ENCODE data around the gene TLR6.

The TLR6 gene

DNA sequence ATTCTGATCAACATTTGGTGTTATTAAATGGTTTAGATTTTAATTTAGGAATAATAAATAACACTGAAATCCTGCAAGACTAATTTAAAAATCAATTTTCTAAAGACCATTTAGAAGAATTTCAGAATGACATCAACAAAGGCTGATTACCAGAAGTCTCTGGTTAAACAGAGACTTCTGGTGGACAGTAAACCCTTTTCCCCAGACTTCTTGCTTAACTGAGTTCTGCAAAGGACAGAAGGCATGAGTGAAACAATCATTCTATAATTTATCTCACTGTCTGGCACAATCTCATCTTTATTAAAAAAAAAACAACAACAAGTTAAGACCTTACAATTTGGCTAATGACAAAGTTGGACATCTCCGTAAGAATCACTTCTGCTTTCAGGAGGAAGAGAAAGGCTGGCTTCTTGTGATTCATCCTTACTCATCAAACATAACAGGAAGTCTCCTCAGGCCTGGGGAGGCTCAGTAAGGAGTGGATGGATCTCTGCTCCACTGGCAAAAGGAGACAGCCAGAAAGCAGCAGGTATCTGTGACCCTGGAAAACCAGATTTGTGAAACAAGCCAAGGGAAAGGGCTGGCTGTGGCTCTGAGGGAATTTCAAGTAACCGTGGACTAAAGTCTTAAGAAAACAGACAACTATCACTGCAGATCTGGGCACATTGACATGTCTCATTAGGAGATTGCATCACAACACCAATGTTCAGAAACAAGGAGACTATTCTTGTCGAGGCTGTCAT lies 908 bp upstream of the TLR6 start:
- Mint-ChIP-seq H3K36me3 (ENCODE audit: low read depth) (no peaks in the 10 kb centered on the region), H3K27me3 (ENCODE audit: low read depth) (no peaks in the 10 kb centered on the region), H3K27ac (peak overlapping the region; percentile 90), H3K4me3 (peak overlapping the region; percentile 66), H3K9me3 (peaks cover 4% of the 10 kb centered on the region), H3K4me1 (ENCODE audit: low read depth) (peaks cover 45% of the 10 kb centered on the region)

DNA sequence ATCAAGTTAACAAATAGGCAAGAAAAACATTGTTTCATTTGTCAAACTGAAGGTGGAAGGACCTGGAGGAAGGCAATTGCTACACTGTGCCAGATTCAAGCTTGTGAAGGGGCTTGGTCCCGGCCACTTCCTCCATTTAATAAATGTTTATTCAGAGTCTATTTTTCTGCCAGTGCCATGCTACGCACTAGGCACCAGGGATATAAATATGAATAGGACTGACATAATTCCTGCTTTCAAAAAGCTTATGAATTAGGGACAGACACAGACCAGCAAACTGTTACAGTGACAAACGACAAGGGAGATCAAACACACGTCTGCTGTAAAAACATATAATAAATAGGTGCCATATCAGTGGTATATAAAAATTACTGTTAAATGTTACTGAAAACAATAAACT lies 571 bp downstream of the TLR6 start:
- peak overlapping the region; percentile 73 for H3K4me3 Mint-ChIP-seq
- peak overlapping the region; percentile 90 for H3K27ac Mint-ChIP-seq
- peaks cover 5% of the 10 kb centered on the region for H3K36me3 Mint-ChIP-seq (ENCODE audit: low read depth)
- H3K4me1 Mint-ChIP-seq (ENCODE audit: low read depth) = peaks cover 36% of the 10 kb centered on the region
- peaks cover 12% of the 10 kb centered on the region for H3K9me3 Mint-ChIP-seq
- no peaks in the 10 kb centered on the region for H3K27me3 Mint-ChIP-seq (ENCODE audit: low read depth)

DNA sequence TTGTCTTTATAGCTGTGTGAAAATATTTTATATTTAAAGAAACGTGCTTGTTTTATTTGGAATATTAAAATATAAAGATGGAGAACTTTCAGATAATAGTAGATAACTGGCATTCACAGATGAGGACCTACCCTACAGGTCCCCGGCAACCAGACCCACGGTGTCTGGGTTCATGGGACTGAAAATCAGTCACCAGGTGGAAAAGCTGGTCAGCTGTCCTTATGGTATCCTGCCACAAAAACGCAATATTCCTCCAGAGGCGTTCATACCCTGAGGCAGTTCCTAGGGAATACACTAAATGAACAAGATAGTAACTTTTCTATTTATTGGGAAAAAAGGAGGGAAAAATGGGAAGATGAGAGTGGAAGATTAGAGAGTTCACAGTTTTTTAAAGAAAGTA lies 1.2 kb downstream of the TLR6 start:
- H3K4me1 Mint-ChIP-seq (ENCODE audit: low read depth) = peaks cover 31% of the 10 kb centered on the region
- peak overlapping the region; percentile 73 for H3K4me3 Mint-ChIP-seq
- peak overlapping the region; percentile 90 for H3K27ac Mint-ChIP-seq
- peaks cover 15% of the 10 kb centered on the region for H3K9me3 Mint-ChIP-seq
- H3K27me3 Mint-ChIP-seq (ENCODE audit: low read depth) = no peaks in the 10 kb centered on the region
- H3K36me3 Mint-ChIP-seq (ENCODE audit: low read depth) = peaks cover 7% of the 10 kb centered on the region

DNA sequence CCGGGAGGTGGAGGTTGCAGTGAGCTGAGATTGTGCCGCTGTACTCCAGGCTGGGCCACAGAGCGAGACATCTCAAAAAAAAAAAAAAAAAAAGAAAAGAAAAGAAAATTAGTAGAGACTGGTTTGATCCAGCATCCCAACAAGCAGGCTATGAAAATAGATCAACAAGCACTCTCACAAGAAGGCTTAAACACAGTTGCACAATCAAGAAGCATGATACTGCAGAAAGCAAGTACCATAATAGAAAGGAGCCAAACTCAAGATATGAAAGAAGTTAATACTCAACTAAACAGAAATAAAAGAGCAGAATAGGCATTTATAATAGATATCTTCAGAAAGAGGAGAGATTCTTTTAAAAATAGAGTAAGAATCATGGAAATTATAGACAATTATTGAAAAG lies 10.6 kb downstream of the TLR6 start:
- no peak overlapping the region for H3K4me3 Mint-ChIP-seq
- H3K4me1 Mint-ChIP-seq (ENCODE audit: low read depth) = no peaks in the 10 kb centered on the region
- H3K27me3 Mint-ChIP-seq (ENCODE audit: low read depth) = no peaks in the 10 kb centered on the region
- peaks cover 37% of the 10 kb centered on the region for H3K9me3 Mint-ChIP-seq
- no peak overlapping the region for H3K27ac Mint-ChIP-seq
- peaks cover 51% of the 10 kb centered on the region for H3K36me3 Mint-ChIP-seq (ENCODE audit: low read depth)

DNA sequence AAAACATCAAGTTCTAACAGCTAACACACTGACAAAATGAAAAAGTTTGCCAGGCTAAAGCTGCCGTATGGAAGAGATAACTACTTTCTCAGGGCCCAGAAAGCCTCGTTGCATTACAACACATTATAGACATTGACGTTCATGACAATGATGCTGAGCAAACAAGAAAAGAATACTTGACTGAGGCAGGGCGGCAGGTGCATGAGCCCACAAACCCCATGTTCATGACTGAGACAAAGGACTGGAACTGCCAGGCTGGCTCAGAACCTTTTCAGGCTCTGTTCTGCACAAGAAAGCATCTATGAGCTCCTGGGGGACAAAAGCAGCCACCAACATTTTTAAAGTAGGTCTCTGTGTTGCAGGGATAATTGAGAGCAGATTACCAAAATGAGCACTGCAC lies 13.6 kb downstream of the TLR6 start:
- Mint-ChIP-seq H3K27ac (no peak overlapping the region), H3K4me1 (ENCODE audit: low read depth) (peaks cover 8% of the 10 kb centered on the region), H3K4me3 (no peak overlapping the region), H3K9me3 (peaks cover 12% of the 10 kb centered on the region), H3K36me3 (ENCODE audit: low read depth) (peaks cover 33% of the 10 kb centered on the region), H3K27me3 (ENCODE audit: low read depth) (no peaks in the 10 kb centered on the region)

DNA sequence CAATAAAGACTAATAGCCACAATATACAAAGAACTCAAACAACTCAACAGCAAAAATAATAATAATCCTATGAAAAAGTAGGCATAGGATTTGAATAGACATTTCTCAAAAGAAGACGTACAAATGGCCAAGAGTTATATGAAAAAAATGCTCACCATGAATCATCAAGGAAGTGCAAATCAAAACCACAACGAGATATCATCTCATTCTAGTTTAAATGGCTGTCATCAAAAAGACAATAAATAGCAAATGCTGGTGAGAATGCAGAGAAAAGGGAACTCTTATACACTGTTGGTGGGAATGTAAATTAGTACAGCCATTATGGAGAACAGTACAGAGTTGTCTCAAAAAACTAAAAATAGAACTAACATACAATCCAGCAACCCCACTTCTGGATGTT lies 18.8 kb downstream of the TLR6 start:
- Mint-ChIP-seq H3K4me1 (ENCODE audit: low read depth) (peaks cover 17% of the 10 kb centered on the region), H3K27me3 (ENCODE audit: low read depth) (no peaks in the 10 kb centered on the region), H3K4me3 (no peak overlapping the region), H3K9me3 (peaks cover 33% of the 10 kb centered on the region), H3K27ac (no peak overlapping the region), H3K36me3 (ENCODE audit: low read depth) (peaks cover 41% of the 10 kb centered on the region)

DNA sequence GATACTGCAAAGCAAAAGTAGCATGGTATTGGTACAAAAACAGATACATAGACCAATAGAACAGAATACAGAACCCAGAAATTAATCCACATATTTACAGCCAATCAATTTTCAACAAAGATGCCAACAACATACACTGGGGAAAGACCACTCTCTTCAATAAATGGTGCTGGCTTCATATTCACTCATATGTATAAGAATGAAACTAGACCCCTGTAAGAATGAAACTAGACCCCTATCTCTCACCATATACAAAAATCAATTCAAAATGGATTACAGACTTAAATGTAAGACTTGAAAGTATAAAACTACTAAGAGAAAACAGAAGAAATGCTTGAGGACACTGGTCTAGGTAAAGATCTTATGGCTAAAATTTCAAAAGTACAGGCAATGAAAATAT lies 19.3 kb downstream of the TLR6 start:
- Mint-ChIP-seq H3K36me3 (ENCODE audit: low read depth) (peaks cover 43% of the 10 kb centered on the region), H3K9me3 (peaks cover 33% of the 10 kb centered on the region), H3K27ac (no peak overlapping the region), H3K4me1 (ENCODE audit: low read depth) (peaks cover 17% of the 10 kb centered on the region), H3K27me3 (ENCODE audit: low read depth) (no peaks in the 10 kb centered on the region), H3K4me3 (no peak overlapping the region)

DNA sequence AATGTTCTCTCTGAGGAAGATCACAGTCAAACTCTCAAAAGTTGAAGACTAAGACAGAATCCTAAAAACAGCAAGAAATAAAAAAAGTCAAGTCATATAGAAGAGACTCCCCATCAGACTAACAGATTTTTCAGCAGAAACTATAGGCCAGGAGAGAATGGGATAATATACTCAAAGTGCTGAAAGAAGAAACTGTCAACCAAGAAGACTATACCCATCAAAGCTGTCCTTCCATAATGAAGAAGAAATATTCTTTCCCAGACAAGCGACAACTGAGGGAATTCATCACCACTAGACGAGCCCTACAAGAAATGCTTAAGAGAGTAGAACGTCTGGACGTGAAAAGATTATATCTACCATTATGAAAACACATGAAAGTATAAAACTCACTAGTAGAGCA lies 22.0 kb downstream of the TLR6 start:
- Mint-ChIP-seq H3K4me1 (ENCODE audit: low read depth) (peaks cover 16% of the 10 kb centered on the region), H3K27me3 (ENCODE audit: low read depth) (no peaks in the 10 kb centered on the region), H3K9me3 (peaks cover 38% of the 10 kb centered on the region), H3K4me3 (no peak overlapping the region), H3K36me3 (ENCODE audit: low read depth) (peaks cover 34% of the 10 kb centered on the region), H3K27ac (no peak overlapping the region)

DNA sequence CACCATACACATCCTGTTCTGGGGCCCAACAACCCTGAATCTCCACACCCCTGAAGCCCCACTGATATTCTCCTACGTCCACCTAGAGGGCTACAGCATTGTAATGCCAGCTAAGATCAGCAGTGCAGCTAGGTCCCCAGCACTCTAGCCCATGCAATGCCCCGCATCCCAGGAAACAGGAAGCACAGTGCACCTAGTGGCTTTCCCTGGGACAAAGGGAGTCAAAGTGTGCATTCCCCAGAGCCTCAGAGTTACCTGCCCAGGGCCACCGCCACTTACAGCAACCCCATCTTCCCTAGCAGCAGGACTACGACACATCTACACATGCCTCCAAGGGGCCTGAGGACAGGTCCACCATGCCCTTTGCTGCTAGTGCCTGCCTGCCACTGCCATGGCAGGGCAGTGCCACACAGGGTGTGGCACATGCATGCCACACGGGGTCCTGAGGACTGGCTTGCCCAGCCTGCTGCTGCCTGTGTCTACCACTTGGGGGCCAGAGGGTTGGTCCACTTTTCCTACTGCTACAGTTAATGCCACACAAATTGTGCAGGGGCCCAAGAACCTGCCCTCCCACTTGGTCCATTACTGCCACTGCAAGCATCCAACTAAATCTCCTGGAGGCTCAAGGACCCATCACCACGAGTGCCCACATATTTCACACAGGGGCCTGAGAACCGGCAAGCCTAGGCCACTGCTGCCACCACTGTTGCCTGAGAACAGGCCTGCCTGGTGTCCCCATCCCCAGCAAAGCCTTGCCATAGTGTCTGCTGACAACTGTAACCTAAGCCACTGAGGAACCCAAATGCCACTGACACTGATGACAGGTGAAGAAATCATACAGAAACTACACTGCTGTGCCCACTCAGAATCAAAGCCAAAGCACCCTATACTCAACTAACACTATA lies 23.7 kb downstream of the TLR6 start:
- Mint-ChIP-seq H3K4me1 (ENCODE audit: low read depth) (peaks cover 8% of the 10 kb centered on the region), H3K4me3 (no peak overlapping the region), H3K27me3 (ENCODE audit: low read depth) (no peaks in the 10 kb centered on the region), H3K9me3 (peaks cover 38% of the 10 kb centered on the region), H3K27ac (peak overlapping the region; percentile 13), H3K36me3 (ENCODE audit: low read depth) (peaks cover 32% of the 10 kb centered on the region)

DNA sequence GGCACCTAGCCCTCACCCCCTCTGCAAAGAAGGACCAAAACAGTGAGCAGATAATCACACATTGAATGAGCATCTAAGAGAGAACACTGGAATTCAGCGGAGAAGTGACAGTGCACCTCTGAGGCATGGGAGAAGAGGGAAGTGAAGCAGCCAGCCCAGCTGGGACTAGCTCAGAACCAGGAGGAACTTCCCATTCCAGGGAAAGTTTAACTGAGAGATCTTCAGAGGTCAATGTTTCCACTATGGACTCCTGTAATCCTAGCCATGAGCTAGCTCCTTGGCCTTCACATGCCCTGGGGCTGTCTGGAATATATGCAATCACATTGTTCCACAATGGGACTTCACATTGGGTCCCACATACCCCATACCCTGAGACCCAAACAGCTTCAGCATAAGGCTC lies 24.4 kb downstream of the TLR6 start:
- no peak overlapping the region for H3K27ac Mint-ChIP-seq
- peaks cover 30% of the 10 kb centered on the region for H3K36me3 Mint-ChIP-seq (ENCODE audit: low read depth)
- H3K4me1 Mint-ChIP-seq (ENCODE audit: low read depth) = peaks cover 3% of the 10 kb centered on the region

DNA sequence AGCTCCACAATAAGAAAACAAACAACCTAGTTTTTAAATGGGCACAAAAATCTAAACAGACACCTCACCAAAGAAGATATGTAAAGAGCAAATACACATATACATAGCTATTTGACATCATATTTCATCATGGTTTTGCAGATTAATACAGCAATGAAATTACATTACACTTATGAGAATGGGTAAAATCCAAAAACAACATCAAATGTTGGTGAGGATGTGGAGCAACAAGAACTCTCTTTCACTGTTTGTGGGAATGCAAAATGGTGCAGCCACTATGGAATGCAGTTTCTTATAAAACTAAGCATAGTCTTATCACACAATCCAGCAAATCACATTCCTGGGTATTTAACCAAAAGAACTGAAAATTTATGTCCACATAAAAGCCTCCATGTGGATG lies 25.0 kb downstream of the TLR6 start:
- no peaks in the 10 kb centered on the region for H3K27me3 Mint-ChIP-seq (ENCODE audit: low read depth)
- peaks cover 33% of the 10 kb centered on the region for H3K36me3 Mint-ChIP-seq (ENCODE audit: low read depth)
- H3K4me1 Mint-ChIP-seq (ENCODE audit: low read depth) = peaks cover 3% of the 10 kb centered on the region
- peaks cover 32% of the 10 kb centered on the region for H3K9me3 Mint-ChIP-seq
- H3K27ac Mint-ChIP-seq = no peak overlapping the region
- H3K4me3 Mint-ChIP-seq = no peak overlapping the region

More for the DNA sequence above, 24.4 kb downstream of the TLR6 start:
- H3K4me3 Mint-ChIP-seq = no peak overlapping the region
- H3K9me3 Mint-ChIP-seq = peaks cover 32% of the 10 kb centered on the region
- no peaks in the 10 kb centered on the region for H3K27me3 Mint-ChIP-seq (ENCODE audit: low read depth)

DNA sequence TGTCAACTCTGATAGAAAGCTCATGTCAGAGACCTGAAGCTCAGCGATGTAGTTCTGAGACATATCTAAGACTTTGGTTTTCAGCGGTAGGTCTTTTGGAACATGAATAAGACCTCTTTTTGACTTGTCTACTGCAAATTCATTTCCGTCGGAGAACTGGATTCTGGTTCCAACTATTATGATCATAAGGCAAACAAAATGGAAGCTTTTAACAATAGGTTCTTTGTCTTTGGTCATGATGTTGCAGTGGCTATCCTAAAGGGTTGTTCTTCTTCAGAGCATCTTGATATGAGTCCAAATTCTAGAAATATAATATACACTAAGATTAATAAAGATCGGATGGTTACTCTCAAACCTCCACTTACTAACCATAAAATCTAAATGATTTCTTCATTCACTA lies 27.4 kb downstream of the TLR6 start:
- Mint-ChIP-seq H3K4me3 (no peak overlapping the region), H3K27ac (no peak overlapping the region), H3K9me3 (peaks cover 27% of the 10 kb centered on the region), H3K4me1 (ENCODE audit: low read depth) (peaks cover 3% of the 10 kb centered on the region), H3K36me3 (ENCODE audit: low read depth) (peaks cover 34% of the 10 kb centered on the region), H3K27me3 (ENCODE audit: low read depth) (no peaks in the 10 kb centered on the region)

DNA sequence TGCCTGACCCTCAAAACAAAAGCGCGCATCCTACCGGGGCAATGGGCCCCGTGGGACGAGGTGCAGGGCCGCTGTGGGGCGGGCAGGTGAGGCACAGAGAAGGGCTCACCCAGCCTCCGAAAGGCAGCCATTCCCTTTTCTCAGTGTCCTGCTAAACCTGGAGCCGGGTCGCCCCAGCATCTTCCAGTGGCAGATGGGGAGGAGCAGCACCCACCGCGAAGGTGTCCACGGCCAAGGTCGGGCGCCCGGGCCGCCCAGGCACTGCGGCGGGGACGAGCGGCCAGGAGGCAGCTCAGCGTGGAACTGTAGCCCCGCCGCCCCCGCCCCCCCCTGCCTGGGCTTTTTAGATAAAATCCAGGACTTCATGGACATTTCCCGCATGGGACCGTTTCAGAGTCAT lies 32.9 kb downstream of the TLR6 start:
- Mint-ChIP-seq H3K4me1 (ENCODE audit: low read depth) (peaks cover 19% of the 10 kb centered on the region), H3K4me3 (no peak overlapping the region), H3K36me3 (ENCODE audit: low read depth) (peaks cover 38% of the 10 kb centered on the region)

DNA sequence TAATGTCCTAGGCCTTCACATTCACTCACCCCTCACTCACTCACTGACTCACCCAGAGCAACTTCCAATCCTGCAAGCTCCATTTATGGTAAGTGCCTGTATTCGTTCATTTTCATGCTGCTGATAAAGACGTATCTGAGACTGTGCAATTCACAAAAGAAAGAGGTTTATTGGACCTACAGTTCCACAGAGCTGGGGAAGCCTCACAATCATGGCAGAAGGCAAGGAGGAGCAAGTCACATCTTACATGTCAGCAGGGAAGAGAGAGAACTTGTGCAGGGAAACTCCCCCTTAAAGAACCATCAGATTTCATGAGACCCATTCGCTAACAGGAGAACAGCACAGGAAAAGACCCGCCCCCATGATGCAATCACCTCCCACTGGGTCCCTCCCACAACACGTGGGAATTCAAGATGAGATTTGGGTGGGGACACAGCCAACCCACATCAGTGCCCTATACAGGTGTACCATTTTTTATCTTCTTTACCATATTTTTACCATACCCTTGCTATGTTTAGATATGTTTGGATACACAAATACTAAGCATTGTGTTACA lies 33.8 kb downstream of the TLR6 start:
- Mint-ChIP-seq H3K27ac (no peak overlapping the region), H3K27me3 (ENCODE audit: low read depth) (no peaks in the 10 kb centered on the region), H3K4me3 (no peak overlapping the region), H3K4me1 (ENCODE audit: low read depth) (peaks cover 24% of the 10 kb centered on the region), H3K36me3 (ENCODE audit: low read depth) (peaks cover 38% of the 10 kb centered on the region), H3K9me3 (peaks cover 29% of the 10 kb centered on the region)

More for the DNA sequence above, 32.9 kb downstream of the TLR6 start:
- H3K9me3 Mint-ChIP-seq = peaks cover 29% of the 10 kb centered on the region
- no peaks in the 10 kb centered on the region for H3K27me3 Mint-ChIP-seq (ENCODE audit: low read depth)
- no peak overlapping the region for H3K27ac Mint-ChIP-seq

DNA sequence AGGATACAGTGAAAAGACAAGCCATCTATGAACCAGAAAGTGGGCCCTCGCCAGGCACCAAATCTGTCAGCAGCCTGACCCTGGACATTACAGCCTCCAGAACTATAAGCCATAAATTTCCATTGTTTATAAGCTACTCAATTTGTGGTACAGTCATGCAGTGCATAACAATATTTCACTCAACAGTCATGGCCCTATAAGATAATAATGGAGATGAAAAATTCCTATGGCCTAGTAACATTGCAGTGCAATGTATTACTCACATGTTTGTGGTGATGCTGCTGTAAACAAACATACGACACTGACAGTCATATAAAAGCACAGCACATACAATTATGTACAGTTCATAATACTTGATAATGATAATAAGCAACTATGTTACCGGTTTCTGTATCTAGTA lies 34.9 kb downstream of the TLR6 start:
- H3K27me3 Mint-ChIP-seq (ENCODE audit: low read depth) = no peaks in the 10 kb centered on the region

More for the DNA sequence above, 34.9 kb downstream of the TLR6 start:
- H3K4me3 Mint-ChIP-seq = no peak overlapping the region
- no peak overlapping the region for H3K27ac Mint-ChIP-seq
- H3K36me3 Mint-ChIP-seq (ENCODE audit: low read depth) = peaks cover 32% of the 10 kb centered on the region
- H3K4me1 Mint-ChIP-seq (ENCODE audit: low read depth) = peaks cover 24% of the 10 kb centered on the region
- peaks cover 29% of the 10 kb centered on the region for H3K9me3 Mint-ChIP-seq
